T-cell (primary cell): ENCODE results near the gene MIPOL1. TPM values are rescaled to one million over a fixed set of nuclear protein-coding genes. Genes with fewer than 3 reads are reported as not detected.

Experiments used
- ATAC-seq, 4 experiments: fragments of 200-7000 bp in 3 of 4; fragments of 150-1000 bp in 1 of 4; cut with Tn5 transposase; replicated peaks in 1 of 4; 1 replicate in 3 of 4; 2 replicates in 1 of 4; pipeline ENCODE4 v1.10.0; 2021; ENCODE audit warnings: moderate library complexity in 3 of 4, mild to moderate bottlenecking in 2 of 4, moderate number of reproducible peaks in 1 of 4
- CTCF ChIA-PET, 2 donors: fragments of 300-600 bp; sonication (Branson Sonifier 250); formaldehyde crosslinking; loops; one replicate each; lab custom pipeline; 2022; ENCODE audit warnings: antibody characterized with exemption in 2 of 2; lab: Charles Lee
- POLR2A ChIA-PET, 2 donors: fragments of 300-600 bp; sonication (Branson Sonifier 250); formaldehyde crosslinking; loops; one replicate each; lab custom pipeline; 2022; ENCODE audit warnings: antibody characterized with exemption in 2 of 2; lab: Charles Lee
- DNase-seq, 35 experiments: peaks; one replicate each; pipeline versions ENCODE4 v3.0.0 to v3.0.0-alpha.2; 2013 to 2023
- H3K27ac ChIP-seq: one replicate; pipeline ENCODE4 v1.5.1; 2013; ENCODE audit warnings: low read length
- H3K27me3 ChIP-seq, 2 experiments: replicated peaks in 1 of 2; 1 replicate in 1 of 2; 2 replicates in 1 of 2; pipeline versions ENCODE4 v1.6.1 to v1.7.0; 2013; ENCODE audit warnings: low read length in 1 of 2, mixed read lengths in 1 of 2; ENCODE audit not compliant: control insufficient read depth in 2 of 2, insufficient read depth in 2 of 2; ENCODE audit errors: extremely low read depth in 1 of 2
- H3K36me3 ChIP-seq, 2 donors: 1 replicate in 1 of 2; 2 replicates in 1 of 2; pipeline versions ENCODE4 v1.6.1 to v1.7.0; 2013; ENCODE audit warnings: low read length in 1 of 2; ENCODE audit not compliant: control insufficient read depth in 2 of 2, insufficient read depth in 1 of 2; ENCODE audit errors: extremely low read depth in 1 of 2
- H3K4me1 ChIP-seq, 2 experiments: 1 replicate in 1 of 2; 2 replicates in 1 of 2; pipeline versions ENCODE4 v1.6.1 to v1.7.0; 2013; ENCODE audit warnings: low read length in 2 of 2, mixed read lengths in 1 of 2; ENCODE audit not compliant: insufficient read depth in 2 of 2, control insufficient read depth in 1 of 2; ENCODE audit errors: extremely low read depth in 1 of 2
- H3K4me3 ChIP-seq, 2 donors: 1 replicate in 1 of 2; 2 replicates in 1 of 2; pipeline versions ENCODE4 v1.5.1 to v1.7.0; 2013; ENCODE audit warnings: mild to moderate bottlenecking in 2 of 2, low read length in 1 of 2, moderate library complexity in 1 of 2; ENCODE audit not compliant: control insufficient read depth in 1 of 2; ENCODE audit errors: extremely low read depth in 1 of 2
- H3K9me3 ChIP-seq: 2 replicates; pipeline ENCODE4 v1.7.0; 2013
- H3K27ac Mint-ChIP-seq, 2 donors: one replicate each; pipeline ENCODE4 v1.8.0; 2020 to 2021; ENCODE audit warnings: mild to moderate bottlenecking in 2 of 2, mixed read lengths in 2 of 2
- H3K27me3 Mint-ChIP-seq, 2 donors: one replicate each; pipeline ENCODE4 v1.8.0; 2021 to 2022; ENCODE audit warnings: mixed read lengths in 2 of 2
- H3K36me3 Mint-ChIP-seq: one replicate; pipeline ENCODE4 v1.8.0; 2021; ENCODE audit warnings: mixed read lengths
- H3K4me1 Mint-ChIP-seq, 3 donors: one replicate each; pipeline ENCODE4 v1.8.0; 2020 to 2022; ENCODE audit warnings: mixed read lengths in 3 of 3, mild to moderate bottlenecking in 1 of 3
- H3K4me3 Mint-ChIP-seq, 3 donors: one replicate each; pipeline ENCODE4 v1.8.0; 2020 to 2022; ENCODE audit warnings: mild to moderate bottlenecking in 3 of 3, mixed read lengths in 3 of 3, moderate library complexity in 3 of 3
- H3K9me3 Mint-ChIP-seq, 3 donors: one replicate each; pipeline ENCODE4 v1.8.0; 2020 to 2022; ENCODE audit warnings: mixed read lengths in 3 of 3
- WGBS: methylation state at CpG from one replicate; pipeline ENCODE4 v1.1.5; 2013; ENCODE audit warnings: missing lambda C conversion rate; ENCODE audit not compliant: insufficient coverage; 5-methylcytosine and 5-hydroxymethylcytosine counted together
- total RNA-seq, 35 experiments: library from RNA in 6 of 35; stranded (reverse) in 6 of 35; fragments of 120-200 nt in 1 of 35; gene quantifications; one replicate each; pipeline versions ENCODE4 v1.2.1 to v1.2.4 and lab custom pipeline; 2013 to 2026

Gene MIPOL1
- total RNA-seq, 5 donors from 2014 or later (not counting 1 experiment from before 2014, with no cell fraction given): 0.20 to 0.49 (median 0.29) TPM; not detected in 1

- no peak overlapping the region for H3K27ac Mint-ChIP-seq
- H3K4me1 ChIP-seq: peaks cover 0 to 36% of the 10 kb centered on the region in 2 experiments
- DNase-seq: no peak
- ChIA-PET CTCF (no interaction called here), POLR2A (no interaction called here)
- whole genome bisulfite sequencing: 5% methylated on average over 10 of the region's 36 CpGs
- H3K4me3 ChIP-seq: peak overlapping the region in 1 of 2 donors; percentile 56
- H3K9me3 ChIP-seq: no peaks in the 10 kb centered on the region
- H3K36me3 ChIP-seq: no peaks in the 10 kb centered on the region
- H3K36me3 Mint-ChIP-seq: no peaks in the 10 kb centered on the region
- ATAC-seq: no peak
- no peaks in the 10 kb centered on the region for H3K9me3 Mint-ChIP-seq
- H3K4me1 Mint-ChIP-seq: peaks cover 12 to 35% (median 32%) of the 10 kb centered on the region in 3 donors
- peak overlapping the region in 1 of 3 donors; percentile 53 for H3K4me3 Mint-ChIP-seq
- peaks cover 48 to 79% of the 10 kb centered on the region in 2 donors for H3K27me3 Mint-ChIP-seq
- H3K27ac ChIP-seq: no peak overlapping the region
- peaks cover 30 to 86% of the 10 kb centered on the region in 2 experiments for H3K27me3 ChIP-seq
Observed at GRCh38 chr14:37598747-37599506, 401.2 kb downstream of the MIPOL1 start.

- ATAC-seq (no peak), DNase-seq (no peak)
- H3K4me1 Mint-ChIP-seq: peaks cover 8 to 31% (median 27%) of the 10 kb centered on the region in 3 donors
- peak overlapping the region in 1 of 3 donors; percentile 53 for H3K4me3 Mint-ChIP-seq
- Histone ChIP-seq H3K9me3 (no peaks in the 10 kb centered on the region), H3K27ac (no peak overlapping the region), H3K4me1 (peaks cover 0 to 36% of the 10 kb centered on the region in 2 experiments), H3K4me3 (peak overlapping the region in 1 of 2 donors; percentile 39), H3K27me3 (peaks cover 31 to 85% of the 10 kb centered on the region in 2 experiments), H3K36me3 (no peaks in the 10 kb centered on the region)
- H3K9me3 Mint-ChIP-seq: no peaks in the 10 kb centered on the region
- WGBS: 5% methylated on average over 36 of the region's 57 CpGs
- no peak overlapping the region for H3K27ac Mint-ChIP-seq
- ChIA-PET POLR2A (no interaction called here), CTCF (no interaction called here)
- H3K27me3 Mint-ChIP-seq: peaks cover 49 to 77% of the 10 kb centered on the region in 2 donors
- H3K36me3 Mint-ChIP-seq: no peaks in the 10 kb centered on the region
Observed at GRCh38 chr14:37599507-37600368, 402.0 kb downstream of the MIPOL1 start.

- POLR2A ChIA-PET: no interaction called here
- H3K36me3 ChIP-seq: no peaks in the 10 kb centered on the region
- H3K27ac Mint-ChIP-seq: no peak overlapping the region
- no peaks in the 10 kb centered on the region for H3K36me3 Mint-ChIP-seq
- H3K9me3 ChIP-seq: no peaks in the 10 kb centered on the region
- H3K4me1 ChIP-seq: peaks cover 0 to 28% of the 10 kb centered on the region in 2 experiments
- CTCF ChIA-PET: no interaction called here
- H3K27me3 Mint-ChIP-seq: peaks cover 46 to 78% of the 10 kb centered on the region in 2 donors
- ATAC-seq (no peak), DNase-seq (no peak)
- peaks cover 28 to 75% of the 10 kb centered on the region in 2 experiments for H3K27me3 ChIP-seq
- no peak overlapping the region for H3K4me3 ChIP-seq
- no peak overlapping the region for H3K27ac ChIP-seq
- 50% methylated on average over 1 of the region's 4 CpGs for WGBS
- no peak overlapping the region for H3K4me3 Mint-ChIP-seq
- H3K9me3 Mint-ChIP-seq: peaks cover 0 to under 1% (median 0%) of the 10 kb centered on the region in 3 donors
- H3K4me1 Mint-ChIP-seq: peaks cover 8 to 27% (median 22%) of the 10 kb centered on the region in 3 donors
Observed at GRCh38 chr14:37600880-37601741, 403.4 kb downstream of the MIPOL1 start.

GRCh38 chr14:37601865-37602264, 404.1 kb downstream of the MIPOL1 start:
- Mint-ChIP-seq H3K4me1 (peaks cover 8 to 21% (median 15%) of the 10 kb centered on the region in 3 donors), H3K36me3 (no peaks in the 10 kb centered on the region), H3K27me3 (peaks cover 44 to 74% of the 10 kb centered on the region in 2 donors), H3K4me3 (no peak overlapping the region), H3K9me3 (peaks cover 0 to 5% (median 0%) of the 10 kb centered on the region in 3 donors), H3K27ac (no peak overlapping the region)
- 16% methylated on average over 15 of the region's 22 CpGs for WGBS
- Histone ChIP-seq H3K4me3 (no peak overlapping the region), H3K9me3 (no peaks in the 10 kb centered on the region), H3K27me3 (peaks cover 21 to 71% of the 10 kb centered on the region in 2 experiments), H3K36me3 (no peaks in the 10 kb centered on the region), H3K27ac (no peak overlapping the region), H3K4me1 (peaks cover 0 to 25% of the 10 kb centered on the region in 2 experiments)
- DNase-seq (no peak), ATAC-seq (no peak)
- CTCF ChIA-PET: no interaction called here
- POLR2A ChIA-PET: no interaction called here

Other genes with a start within 250 kb of the MIPOL1 start
- not detected for gene SLC25A21, start 25.3 kb upstream of the MIPOL1 start, total RNA-seq